Measurements from ENCODE around the gene HOXD8.
A peak's percentile ranks its signal among the peaks of the same experiment; 100 is the strongest.

HOXD8 gene

GRCh38 chr2:176124110-176124946, 5.2 kb upstream of the HOXD8 start:
- no peaks in the 10 kb centered on the region for H3K36me3 ChIP-seq (ENCODE audit: control insufficient read depth, low read depth, low read length)
- peaks cover 9% of the 10 kb centered on the region for H3K4me1 ChIP-seq (ENCODE audit: control insufficient read depth, low read depth, low read length)
- peaks cover 100% of the 10 kb centered on the region for H3K27me3 ChIP-seq (ENCODE audit: control insufficient read depth, insufficient read depth, low read length)
- H3K9me3 ChIP-seq (ENCODE audit: control insufficient read depth, low read depth, low read length) = peaks cover 8% of the 10 kb centered on the region
- no peak overlapping the region for H3K27ac ChIP-seq (ENCODE audit: low read length)
- H3K9ac ChIP-seq (ENCODE audit: low read length) = no peak overlapping the region
- no peak overlapping the region for H3K4me3 ChIP-seq (ENCODE audit: low read length)

GRCh38 chr2:176124947-176125771, 4.3 kb upstream of the HOXD8 start:
- H3K27ac ChIP-seq (ENCODE audit: low read length) = no peak overlapping the region
- peaks cover 100% of the 10 kb centered on the region for H3K27me3 ChIP-seq (ENCODE audit: control insufficient read depth, insufficient read depth, low read length)
- H3K4me1 ChIP-seq (ENCODE audit: control insufficient read depth, low read depth, low read length) = peaks cover 9% of the 10 kb centered on the region
- no peak overlapping the region for H3K4me3 ChIP-seq (ENCODE audit: low read length)
- no peak overlapping the region for H3K9ac ChIP-seq (ENCODE audit: low read length)
- peaks cover 8% of the 10 kb centered on the region for H3K9me3 ChIP-seq (ENCODE audit: control insufficient read depth, low read depth, low read length)
- no peaks in the 10 kb centered on the region for H3K36me3 ChIP-seq (ENCODE audit: control insufficient read depth, low read depth, low read length)

GRCh38 chr2:176125772-176126054, 3.8 kb upstream of the HOXD8 start:
- Histone ChIP-seq H3K27me3 (ENCODE audit: control insufficient read depth, insufficient read depth, low read length) (peaks cover 100% of the 10 kb centered on the region), H3K4me3 (ENCODE audit: low read length) (no peak overlapping the region), H3K9ac (ENCODE audit: low read length) (no peak overlapping the region), H3K4me1 (ENCODE audit: control insufficient read depth, low read depth, low read length) (peaks cover 9% of the 10 kb centered on the region), H3K9me3 (ENCODE audit: control insufficient read depth, low read depth, low read length) (peaks cover 5% of the 10 kb centered on the region), H3K36me3 (ENCODE audit: control insufficient read depth, low read depth, low read length) (no peaks in the 10 kb centered on the region), H3K27ac (ENCODE audit: low read length) (no peak overlapping the region)

GRCh38 chr2:176126929-176127773, 2.4 kb upstream of the HOXD8 start:
- H3K27ac ChIP-seq (ENCODE audit: low read length) = no peak overlapping the region
- no peaks in the 10 kb centered on the region for H3K36me3 ChIP-seq (ENCODE audit: control insufficient read depth, low read depth, low read length)
- H3K9me3 ChIP-seq (ENCODE audit: control insufficient read depth, low read depth, low read length) = no peaks in the 10 kb centered on the region
- peaks cover 100% of the 10 kb centered on the region for H3K27me3 ChIP-seq (ENCODE audit: control insufficient read depth, insufficient read depth, low read length)
- peaks cover 4% of the 10 kb centered on the region for H3K4me1 ChIP-seq (ENCODE audit: control insufficient read depth, low read depth, low read length)
- H3K9ac ChIP-seq (ENCODE audit: low read length) = no peak overlapping the region
- H3K4me3 ChIP-seq (ENCODE audit: low read length) = no peak overlapping the region

GRCh38 chr2:176127774-176128072, 1.8 kb upstream of the HOXD8 start:
- no peak overlapping the region for H3K27ac ChIP-seq (ENCODE audit: low read length)
- no peak overlapping the region for H3K9ac ChIP-seq (ENCODE audit: low read length)
- peaks cover 4% of the 10 kb centered on the region for H3K4me1 ChIP-seq (ENCODE audit: control insufficient read depth, low read depth, low read length)
- H3K9me3 ChIP-seq (ENCODE audit: control insufficient read depth, low read depth, low read length) = no peaks in the 10 kb centered on the region
- H3K36me3 ChIP-seq (ENCODE audit: control insufficient read depth, low read depth, low read length) = no peaks in the 10 kb centered on the region
- peak overlapping the region; percentile 10 for H3K4me3 ChIP-seq (ENCODE audit: low read length)
- H3K27me3 ChIP-seq (ENCODE audit: control insufficient read depth, insufficient read depth, low read length) = peaks cover 100% of the 10 kb centered on the region

- H3K9me3 ChIP-seq (ENCODE audit: control insufficient read depth, low read depth, low read length) = no peaks in the 10 kb centered on the region
- H3K36me3 ChIP-seq (ENCODE audit: control insufficient read depth, low read depth, low read length) = no peaks in the 10 kb centered on the region
- H3K4me1 ChIP-seq (ENCODE audit: control insufficient read depth, low read depth, low read length) = peaks cover 4% of the 10 kb centered on the region
- H3K4me3 ChIP-seq (ENCODE audit: low read length) = peak overlapping the region; percentile 10
- no peak overlapping the region for H3K27ac ChIP-seq (ENCODE audit: low read length)
- H3K9ac ChIP-seq (ENCODE audit: low read length) = no peak overlapping the region
- peaks cover 100% of the 10 kb centered on the region for H3K27me3 ChIP-seq (ENCODE audit: control insufficient read depth, insufficient read depth, low read length)
Measured at GRCh38 chr2:176128172-176128981, 1.1 kb upstream of the HOXD8 start.

GRCh38 chr2:176129813-176130146, 275 bp downstream of the HOXD8 start:
- H3K9ac ChIP-seq (ENCODE audit: low read length) = no peak overlapping the region
- no peaks in the 10 kb centered on the region for H3K9me3 ChIP-seq (ENCODE audit: control insufficient read depth, low read depth, low read length)
- peaks cover 100% of the 10 kb centered on the region for H3K27me3 ChIP-seq (ENCODE audit: control insufficient read depth, insufficient read depth, low read length)
- H3K27ac ChIP-seq (ENCODE audit: low read length) = no peak overlapping the region
- H3K4me3 ChIP-seq (ENCODE audit: low read length) = no peak overlapping the region
- H3K36me3 ChIP-seq (ENCODE audit: control insufficient read depth, low read depth, low read length) = no peaks in the 10 kb centered on the region
- H3K4me1 ChIP-seq (ENCODE audit: control insufficient read depth, low read depth, low read length) = peaks cover 4% of the 10 kb centered on the region

- Histone ChIP-seq H3K27me3 (ENCODE audit: control insufficient read depth, insufficient read depth, low read length) (peaks cover 100% of the 10 kb centered on the region), H3K36me3 (ENCODE audit: control insufficient read depth, low read depth, low read length) (no peaks in the 10 kb centered on the region), H3K4me3 (ENCODE audit: low read length) (no peak overlapping the region), H3K9me3 (ENCODE audit: control insufficient read depth, low read depth, low read length) (no peaks in the 10 kb centered on the region), H3K4me1 (ENCODE audit: control insufficient read depth, low read depth, low read length) (peaks cover 4% of the 10 kb centered on the region), H3K27ac (ENCODE audit: low read length) (no peak overlapping the region), H3K9ac (ENCODE audit: low read length) (no peak overlapping the region)
Measured at GRCh38 chr2:176130147-176130956, 847 bp downstream of the HOXD8 start.

- Histone ChIP-seq H3K36me3 (ENCODE audit: control insufficient read depth, low read depth, low read length) (no peaks in the 10 kb centered on the region), H3K27ac (ENCODE audit: low read length) (no peak overlapping the region), H3K4me1 (ENCODE audit: control insufficient read depth, low read depth, low read length) (peaks cover 4% of the 10 kb centered on the region), H3K9ac (ENCODE audit: low read length) (no peak overlapping the region), H3K4me3 (ENCODE audit: low read length) (no peak overlapping the region), H3K27me3 (ENCODE audit: control insufficient read depth, insufficient read depth, low read length) (peaks cover 100% of the 10 kb centered on the region), H3K9me3 (ENCODE audit: control insufficient read depth, low read depth, low read length) (no peaks in the 10 kb centered on the region)
Measured at GRCh38 chr2:176130957-176131847, 1.7 kb downstream of the HOXD8 start.

GRCh38 chr2:176131848-176132158, 2.3 kb downstream of the HOXD8 start:
- H3K27me3 ChIP-seq (ENCODE audit: control insufficient read depth, insufficient read depth, low read length) = peaks cover 100% of the 10 kb centered on the region
- no peak overlapping the region for H3K27ac ChIP-seq (ENCODE audit: low read length)
- no peaks in the 10 kb centered on the region for H3K36me3 ChIP-seq (ENCODE audit: control insufficient read depth, low read depth, low read length)
- H3K9ac ChIP-seq (ENCODE audit: low read length) = no peak overlapping the region
- no peaks in the 10 kb centered on the region for H3K9me3 ChIP-seq (ENCODE audit: control insufficient read depth, low read depth, low read length)
- H3K4me1 ChIP-seq (ENCODE audit: control insufficient read depth, low read depth, low read length) = peaks cover 4% of the 10 kb centered on the region
- no peak overlapping the region for H3K4me3 ChIP-seq (ENCODE audit: low read length)

Measured in iPS-18a (cell line).